GM12878 (cell line): Measurements from ENCODE around the gene UBTF. TPM values are rescaled to one million over a fixed set of nuclear protein-coding genes. Genes with fewer than 3 reads are reported as not detected.

ENCODE experiments used
- BCLAF1 ChIP-seq: fragments of 450-650 bp; IDR thresholded peaks from 2 replicates; pipeline ENCODE4 v1.6.1; 2017; ENCODE audit warnings: antibody characterized with exemption, mild to moderate bottlenecking, moderate library complexity
- BHLHE40 ChIP-seq, 2 experiments: fragments of 450-650 bp in 1 of 2; IDR thresholded peaks; 2 replicates each; pipeline ENCODE4 v1.6.1; 2011 to 2017; ENCODE audit warnings: low read depth in 2 of 2, borderline replicate concordance in 1 of 2, improper control_type of control experiment in 1 of 2, low read length in 1 of 2, mild to moderate bottlenecking in 1 of 2
- CBFB ChIP-seq: IDR thresholded peaks from 2 replicates; pipeline ENCODE4 v1.6.1; 2016; ENCODE audit warnings: antibody characterized with exemption, low read depth
- CEBPB ChIP-seq, 2 experiments: fragments of 150-350 bp in 1 of 2; IDR thresholded peaks; 2 replicates each; pipeline ENCODE4 v1.6.1; 2012 to 2014; ENCODE audit warnings: low read depth in 2 of 2, low read length in 2 of 2, borderline replicate concordance in 1 of 2, inconsistent platforms in 1 of 2
- CREM ChIP-seq: IDR thresholded peaks from 2 replicates; pipeline ENCODE4 v1.6.1; 2014; ENCODE audit warnings: antibody characterized with exemption, low read depth
- E2F4 ChIP-seq: IDR thresholded peaks from 2 replicates; pipeline ENCODE4 v1.6.1; 2012; ENCODE audit warnings: low read depth, low read length, improper control_type of control experiment
- E4F1 ChIP-seq: fragments of 450-650 bp; IDR thresholded peaks from 2 replicates; pipeline ENCODE4 v1.6.1; 2018; ENCODE audit warnings: borderline replicate concordance, mild to moderate bottlenecking; ENCODE audit not compliant: partially characterized antibody
- EGR1 ChIP-seq, 2 experiments: IDR thresholded peaks; 1 replicate in 1 of 2; 2 replicates in 1 of 2; pipeline ENCODE4 v1.6.1; 2011 to 2012; ENCODE audit warnings: low read depth in 2 of 2, low read length in 2 of 2, borderline replicate concordance in 1 of 2, mild to moderate bottlenecking in 1 of 2, moderate library complexity in 1 of 2
- EP300 ChIP-seq, 2 experiments: fragments of 150-350 bp in 1 of 2; IDR thresholded peaks; 2 replicates each; pipeline ENCODE4 v1.6.1; 2011 to 2012; ENCODE audit warnings: low read depth in 2 of 2, low read length in 2 of 2, borderline replicate concordance in 1 of 2, improper control_type of control experiment in 1 of 2, inconsistent platforms in 1 of 2; ENCODE audit not compliant: control insufficient read depth in 1 of 2
- GABPA ChIP-seq: IDR thresholded peaks from 2 replicates; pipeline ENCODE4 v1.6.1; 2014; ENCODE audit warnings: antibody characterized with exemption, low read depth, mild to moderate bottlenecking, inconsistent platforms
- IKZF1 ChIP-seq: fragments of 450-650 bp; conservative IDR thresholded peaks from 2 replicates; pipeline ENCODE4 v1.6.1; 2017; ENCODE audit warnings: antibody characterized with exemption, mild to moderate bottlenecking
- MXI1 ChIP-seq: fragments of 150-350 bp; IDR thresholded peaks from 2 replicates; pipeline ENCODE4 v1.6.1; 2011; ENCODE audit warnings: low read depth, mild to moderate bottlenecking, inconsistent platforms, low read length, improper control_type of control experiment
- MYB ChIP-seq: fragments of 150-350 bp; IDR thresholded peaks from 2 replicates; pipeline ENCODE4 v1.6.1; 2014; ENCODE audit warnings: mild to moderate bottlenecking, low read depth, low read length, borderline replicate concordance
- MYC ChIP-seq: IDR thresholded peaks from 2 replicates; pipeline ENCODE4 v1.6.1; 2011; ENCODE audit warnings: mild to moderate bottlenecking, low read length, moderate library complexity, inconsistent platforms; ENCODE audit not compliant: insufficient read depth, insufficient replicate concordance, insufficient read length, severe bottlenecking
- RCOR1 ChIP-seq: conservative IDR thresholded peaks from 2 replicates; pipeline ENCODE4 v1.6.1; 2012; ENCODE audit warnings: low read depth, low read length, improper control_type of control experiment
- SREBF2 ChIP-seq: IDR thresholded peaks from 2 replicates; pipeline ENCODE4 v1.6.1; 2012; ENCODE audit warnings: mild to moderate bottlenecking, low read length
- TAF1 ChIP-seq: IDR thresholded peaks from 2 replicates; pipeline ENCODE4 v1.6.1; 2011; ENCODE audit warnings: mild to moderate bottlenecking, low read depth, low read length, borderline replicate concordance
- ZNF207 ChIP-seq: fragments of 450-650 bp; IDR thresholded peaks from 2 replicates; pipeline ENCODE4 v1.6.1; 2014; ENCODE audit warnings: antibody characterized with exemption, mild to moderate bottlenecking, borderline replicate concordance
- ZNF384 ChIP-seq: IDR thresholded peaks from 2 replicates; pipeline ENCODE4 v1.6.1; 2012; ENCODE audit warnings: low read depth, mild to moderate bottlenecking, low read length, improper control_type of control experiment, borderline replicate concordance
- polyA plus RNA-seq, 11 experiments: library from polyadenylated mRNA; depleted of rRNA in 4 of 11; unstranded in 6 of 11; stranded (reverse) in 5 of 11; fragments of >200 nt; fragmentation: Nextera tagmentation in 4 of 11; fragmentation: Illumina TruSeq in 1 of 11; extraction: Ambion mirVana in 4 of 11; extraction: Trizol in 1 of 11; gene quantifications; 1 replicate in 1 of 11; 2 replicates in 10 of 11; pipeline versions ENCODE4 v1.2.1 to v1.2.3, GENCODE V29; 2011 to 2016; ENCODE audit warnings: inconsistent platforms in 2 of 11, missing spikeins in 2 of 11, low read depth in 1 of 11
- total RNA-seq, 4 experiments: library from RNA; depleted of rRNA in 3 of 4; stranded (reverse); fragments of >200 nt in 3 of 4; fragmentation: Illumina TruSeq in 1 of 4; extraction: Trizol in 1 of 4; gene quantifications; 2 replicates each; pipeline versions ENCODE4 v1.2.1 to v1.2.3, GENCODE V29; 2013 to 2021

The UBTF gene
- total and polyA plus RNA-seq, 10 of the 15 experiments (the other 5 are each of a cell fraction or from before 2014, with no cell fraction given), result 2.2 to 124 (median 79.6) TPM

- TF ChIP-seq RCOR1 (no peak), GABPA (peak; percentile 99), BCLAF1 (no peak), ZNF384 (no peak), CREM (peak; percentile 99), IKZF1 (peak; percentile 65; the same call in 1 of the 2 replicates), EP300 (IDR thresholded peaks at IDR 0.05; ENCODE audit: borderline replicate concordance in 1 of 2, control insufficient read depth in 1 of 2, low read depth in 2 of 2, low read length in 2 of 2) (no peak), EGR1 (IDR thresholded peaks at IDR 0.05; ENCODE audit: borderline replicate concordance in 1 of 2, low read depth in 2 of 2, low read length in 2 of 2) (peak in 1 of 2 experiments; percentile 34; a peak in 1 of 3 replicates), MYB (no peak), BHLHE40 (IDR thresholded peaks at IDR 0.05; ENCODE audit: borderline replicate concordance in 1 of 2, low read depth in 2 of 2, low read length in 1 of 2) (no peak), ZNF207 (0 out of 2 replicates have a peak, but pooled peaks have one; percentile 42), E2F4 (peak; percentile 80), TAF1 (peak; percentile 73; the same call in 1 of the 2 replicates), CEBPB (IDR thresholded peaks at IDR 0.05; ENCODE audit: borderline replicate concordance in 1 of 2, low read depth in 2 of 2, low read length in 2 of 2) (no peak), MXI1 (0 out of 2 replicates have a peak, but pooled peaks have one; percentile 76), SREBF2 (no peak), E4F1 (peak; percentile 73), CBFB (peak; percentile 66; the same call in 1 of the 2 replicates), MYC (no peak)
Observed at GRCh38 chr17:44186307-44187130, 33.0 kb downstream of the UBTF start, which contains the start of gene TMUB2 (continued).
